SK-N-SH treated with all-trans-retinoic acid at 6 μM for 48 hours (cell line): ENCODE results near the gene ATG10.

ENCODE experiments used
- ARNTL ChIP-seq: fragments of 450-650 bp; formaldehyde crosslinking; IDR thresholded peaks from 2 replicates; pipeline ENCODE4 v1.5.0; 2020; ENCODE audit warnings: low read depth, mild to moderate bottlenecking, moderate library complexity, borderline replicate concordance
- ESRRG ChIP-seq: fragments of 250-450 bp; sonication (Bioruptor Pico); IDR thresholded peaks from 2 replicates; pipeline ENCODE4 v1.6.1; 2021; ENCODE audit warnings: mild to moderate bottlenecking
- ISL1 ChIP-seq: fragments of 250-450 bp; sonication (Bioruptor Pico); IDR thresholded peaks from 2 replicates; pipeline ENCODE4 v2.1.2; 2022; ENCODE audit warnings: mild to moderate bottlenecking, moderate library complexity
- RARB ChIP-seq: fragments of 250-450 bp; sonication (Bioruptor Pico); IDR thresholded peaks from 2 replicates; pipeline ENCODE4 v1.8.0; 2021; ENCODE audit warnings: mild to moderate bottlenecking, moderate library complexity
- ZFP30 ChIP-seq: fragments of 450-650 bp; formaldehyde crosslinking; IDR thresholded peaks from 2 replicates; pipeline ENCODE4 v1.5.0; 2022; ENCODE audit warnings: mild to moderate bottlenecking, moderate library complexity
- ZNF565 ChIP-seq: fragments of 450-650 bp; formaldehyde crosslinking; conservative IDR thresholded peaks from 2 replicates; pipeline ENCODE4 v1.5.0; 2020; ENCODE audit warnings: low read depth, mild to moderate bottlenecking, moderate library complexity
- ZNF70 ChIP-seq: fragments of 450-650 bp; formaldehyde crosslinking; IDR thresholded peaks from 2 replicates; pipeline ENCODE4 v1.5.0; 2020; ENCODE audit warnings: mild to moderate bottlenecking, moderate library complexity
- TF ChIP-seq, protein P1 (sequence below): fragments of 250-450 bp; sonication (Bioruptor Pico); IDR thresholded peaks from 2 replicates; pipeline ENCODE4 v1.5.1; 2020; ENCODE audit warnings: low read depth, mild to moderate bottlenecking, moderate library complexity
- TF ChIP-seq, protein P2 (sequence below): fragments of 250-450 bp; sonication (Bioruptor Pico); IDR thresholded peaks from 2 replicates; pipeline ENCODE4 v1.8.0; 2020; ENCODE audit warnings: mild to moderate bottlenecking, moderate library complexity, borderline replicate concordance

DNA sequence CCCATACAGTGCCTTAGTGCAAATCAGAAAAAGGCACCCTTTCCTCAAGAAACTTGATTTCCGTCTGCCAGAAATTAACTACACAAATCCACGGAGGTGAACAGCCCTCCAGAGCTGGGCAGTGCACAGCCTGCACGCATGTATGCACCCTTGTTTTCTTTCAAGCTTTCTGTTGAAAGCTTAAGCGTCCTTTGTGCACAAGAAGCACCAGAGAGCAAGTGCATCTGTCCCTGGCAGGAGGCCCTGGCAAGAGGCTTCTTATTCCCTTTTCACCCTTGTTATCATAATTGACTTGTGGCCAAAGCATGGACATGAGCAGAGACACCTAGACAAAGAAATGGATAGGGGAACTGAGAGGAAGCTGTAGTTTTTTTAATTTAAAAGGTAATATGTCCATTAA lies 47.4 kb upstream of the ATG10 start:
- TF ChIP-seq ARNTL (CRISPR knock-in tag) (no peak), RARB (CRISPR knock-in tag) (no peak), ZNF565 (no peak), ISL1 (CRISPR knock-in tag) (no peak), ZFP30 (CRISPR knock-in tag) (no peak), ZNF70 (CRISPR knock-in tag) (no peak), ESRRG (CRISPR knock-in tag) (no peak)
- TF ChIP-seq, protein P1, sequence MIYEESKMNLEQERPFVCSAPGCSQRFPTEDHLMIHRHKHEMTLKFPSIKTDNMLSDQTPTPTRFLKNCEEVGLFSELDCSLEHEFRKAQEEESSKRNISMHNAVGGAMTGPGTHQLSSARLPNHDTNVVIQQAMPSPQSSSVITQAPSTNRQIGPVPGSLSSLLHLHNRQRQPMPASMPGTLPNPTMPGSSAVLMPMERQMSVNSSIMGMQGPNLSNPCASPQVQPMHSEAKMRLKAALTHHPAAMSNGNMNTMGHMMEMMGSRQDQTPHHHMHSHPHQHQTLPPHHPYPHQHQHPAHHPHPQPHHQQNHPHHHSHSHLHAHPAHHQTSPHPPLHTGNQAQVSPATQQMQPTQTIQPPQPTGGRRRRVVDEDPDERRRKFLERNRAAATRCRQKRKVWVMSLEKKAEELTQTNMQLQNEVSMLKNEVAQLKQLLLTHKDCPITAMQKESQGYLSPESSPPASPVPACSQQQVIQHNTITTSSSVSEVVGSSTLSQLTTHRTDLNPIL (CRISPR knock-in tag) = no peak
- TF ChIP-seq, protein P2, sequence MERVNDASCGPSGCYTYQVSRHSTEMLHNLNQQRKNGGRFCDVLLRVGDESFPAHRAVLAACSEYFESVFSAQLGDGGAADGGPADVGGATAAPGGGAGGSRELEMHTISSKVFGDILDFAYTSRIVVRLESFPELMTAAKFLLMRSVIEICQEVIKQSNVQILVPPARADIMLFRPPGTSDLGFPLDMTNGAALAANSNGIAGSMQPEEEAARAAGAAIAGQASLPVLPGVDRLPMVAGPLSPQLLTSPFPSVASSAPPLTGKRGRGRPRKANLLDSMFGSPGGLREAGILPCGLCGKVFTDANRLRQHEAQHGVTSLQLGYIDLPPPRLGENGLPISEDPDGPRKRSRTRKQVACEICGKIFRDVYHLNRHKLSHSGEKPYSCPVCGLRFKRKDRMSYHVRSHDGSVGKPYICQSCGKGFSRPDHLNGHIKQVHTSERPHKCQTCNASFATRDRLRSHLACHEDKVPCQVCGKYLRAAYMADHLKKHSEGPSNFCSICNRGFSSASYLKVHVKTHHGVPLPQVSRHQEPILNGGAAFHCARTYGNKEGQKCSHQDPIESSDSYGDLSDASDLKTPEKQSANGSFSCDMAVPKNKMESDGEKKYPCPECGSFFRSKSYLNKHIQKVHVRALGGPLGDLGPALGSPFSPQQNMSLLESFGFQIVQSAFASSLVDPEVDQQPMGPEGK = no peak
